ENCODE measurements around the gene SHISA8. TPM values are rescaled to one million over a fixed set of nuclear protein-coding genes. Genes with fewer than 3 reads are reported as not detected.
"Not testable (repeated sequence)": the region's sequence is repeated elsewhere in the genome, so short reads cannot be mapped to it uniquely, and the experiment has no call there.

Gene SHISA8
- total RNA-seq, result 0.40 TPM

- intact Hi-C loops (cut with DNase I), result no loop called here
- ATAC-seq (peak; percentile 21), DNase-seq (ENCODE audit: low spot score) (no peak)
These were observed at the start of gene SHISA8 for GRCh38 chr22:41915035-41915785. Gene SHISA8 (minus strand): TSS chr22:41915074. CDS start chr22:41914667, 407 bp downstream.

- DNase-seq (ENCODE audit: low spot score) (no peak), ATAC-seq (peak; percentile 46)
- intact Hi-C loops (cut with DNase I), result no loop called here
These were observed 49.2 kb upstream of the SHISA8 start for GRCh38 chr22:41964112-41964491.

GRCh38 chr22:41963453-41964111 is 48.7 kb upstream of the SHISA8 start:
- intact Hi-C loops (cut with DNase I), result no loop called here
- ATAC-seq, result peak; percentile 83
- DNase-seq (ENCODE audit: low spot score), result no peak

- ATAC-seq (no peak), DNase-seq (ENCODE audit: low spot score) (no peak)
- intact Hi-C loops (cut with DNase I), result no loop called here
These were observed 43.2 kb upstream of the SHISA8 start for GRCh38 chr22:41957941-41958556.

- intact Hi-C loops (cut with DNase I), result no loop called here
- no peak for ATAC-seq
- no peak for DNase-seq (ENCODE audit: low spot score)
These were observed 37.8 kb upstream of the SHISA8 start for GRCh38 chr22:41952713-41953112.

GRCh38 chr22:41951898-41952474 is 37.1 kb upstream of the SHISA8 start, which contains the start of gene SMIM45:
Gene SMIM45 (plus strand): TSS chr22:41952150.
- intact Hi-C loops (cut with DNase I), result no loop called here
- DNase-seq (ENCODE audit: low spot score) (no peak), ATAC-seq (no peak)

- intact Hi-C loops (cut with DNase I), result no loop called here
- DNase-seq (ENCODE audit: low spot score) (no peak), ATAC-seq (no peak)
These were observed 34.6 kb upstream of the SHISA8 start for GRCh38 chr22:41949297-41949965.

GRCh38 chr22:41948928-41949296 is 34.0 kb upstream of the SHISA8 start:
- intact Hi-C loops (cut with DNase I); DNase-seq (ENCODE audit: low spot score); ATAC-seq: not testable (repeated sequence)

GRCh38 chr22:41948142-41948541 is 33.3 kb upstream of the SHISA8 start:
- intact Hi-C loops (cut with DNase I), result no loop called here
- no peak for ATAC-seq

GRCh38 chr22:41947424-41948080 is 32.7 kb upstream of the SHISA8 start:
- DNase-seq (ENCODE audit: low spot score) (no peak), ATAC-seq (no peak)
- intact Hi-C loops (cut with DNase I), result no loop called here

More at GRCh38 chr22:41948142-41948541, 33.3 kb upstream of the SHISA8 start:
- no peak for DNase-seq (ENCODE audit: low spot score)

GRCh38 chr22:41946629-41947423 is 32.0 kb upstream of the SHISA8 start, which contains the start of gene CENPM:
Gene CENPM (minus strand): TSS chr22:41947152. CDS start chr22:41947076, 76 bp downstream.
- intact Hi-C loops (cut with DNase I), result no loop called here
- DNase-seq (ENCODE audit: low spot score), result peak; percentile 95
- peak; percentile 98 for ATAC-seq

GRCh38 chr22:41943661-41944209 is 28.9 kb upstream of the SHISA8 start:
- ATAC-seq (no peak), DNase-seq (ENCODE audit: low spot score) (no peak)
- intact Hi-C loops (cut with DNase I), result loop anchor here (5.0 kb wide), 2 partner anchors 196 to 246 kb away; partner anchors contain the start of gene MEI1

GRCh38 chr22:41940832-41941765 is 26.2 kb upstream of the SHISA8 start:
- intact Hi-C loops (cut with DNase I), result loop anchor here (2.0 to 5.0 kb wide), 3 partner anchors 122 to 244 kb away; partner anchors contain the start of gene MEI1
- DNase-seq (ENCODE audit: low spot score) (peak; percentile 92), ATAC-seq (peak; percentile 93)

- ATAC-seq (peak; percentile 38), DNase-seq (ENCODE audit: low spot score) (no peak)
- intact Hi-C loops (cut with DNase I), result loop anchor here (2.0 to 5.0 kb wide), 3 partner anchors 121 to 243 kb away; partner anchors contain the start of gene MEI1
These were observed 25.3 kb upstream of the SHISA8 start for GRCh38 chr22:41939981-41940831.

GRCh38 chr22:41936894-41937169 is 22.0 kb upstream of the SHISA8 start:
- intact Hi-C loops (cut with DNase I), result no loop called here
- DNase-seq (ENCODE audit: low spot score), result no peak

GRCh38 chr22:41935509-41935908 is 20.6 kb upstream of the SHISA8 start:
- no peak for DNase-seq (ENCODE audit: low spot score)
- ATAC-seq, result no peak
- intact Hi-C loops (cut with DNase I), result no loop called here

More at GRCh38 chr22:41936894-41937169, 22.0 kb upstream of the SHISA8 start:
- no peak for ATAC-seq

Data from sciatic nerve (tissue), 2 donors.